T-helper 1 cell treated with Interleukin-12 subunit alpha and Interleukin-12 subunit beta and Interleukin-4 antibody, amounts not matched to agents 30 μg/mL and 1 μg/mL, for 36 hours (primary cell): ENCODE measurements around the gene PTTG2.
"Not testable (repeated sequence)": the region's sequence is repeated elsewhere in the genome, so short reads cannot be mapped to it uniquely, and the experiment has no call there.

Experiments used
- H3K27ac Mint-ChIP-seq: one replicate; pipeline ENCODE4 v1.8.0; 2021; ENCODE audit warnings: mild to moderate bottlenecking, mixed read lengths
- H3K27me3 Mint-ChIP-seq: one replicate; pipeline ENCODE4 v1.8.0; 2021; ENCODE audit warnings: low read depth, mixed read lengths
- H3K36me3 Mint-ChIP-seq: one replicate; pipeline ENCODE4 v1.8.0; 2021; ENCODE audit warnings: low read depth, mixed read lengths
- H3K4me1 Mint-ChIP-seq: one replicate; pipeline ENCODE4 v1.8.0; 2021; ENCODE audit warnings: low read depth, mixed read lengths
- H3K4me3 Mint-ChIP-seq: one replicate; pipeline ENCODE4 v1.8.0; 2021; ENCODE audit warnings: mild to moderate bottlenecking, moderate library complexity, mixed read lengths
- H3K9me3 Mint-ChIP-seq: one replicate; pipeline ENCODE4 v1.8.0; 2021; ENCODE audit warnings: mixed read lengths

PTTG2 gene

DNA sequence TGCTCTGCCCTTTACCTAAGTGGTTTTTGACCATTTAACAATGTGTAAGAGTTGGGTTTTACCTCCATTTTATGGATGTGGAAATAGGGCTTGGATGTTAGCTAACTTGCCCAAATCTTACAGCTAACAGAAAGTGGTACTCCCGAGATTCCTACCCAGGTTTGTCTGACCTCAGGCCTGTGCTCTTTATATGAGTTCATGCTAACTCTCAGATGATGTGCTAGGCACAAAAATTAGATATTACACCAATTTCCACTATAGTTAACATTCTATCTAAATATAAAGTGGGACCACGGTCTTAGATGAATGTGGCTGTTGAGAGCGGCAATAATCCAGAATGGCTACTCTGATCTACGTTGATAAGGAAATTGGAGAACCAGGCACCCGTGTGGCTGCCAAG lies at the start of gene PTTG2:
PTTG2 (plus strand) TSS at position 301 of the 400 bp plus-strand sequence; CDS start at position 338, 37 bp downstream.
- Mint-ChIP-seq H3K4me3 (no peak within 1 kb of the TSS), H3K27ac (no peak within 1 kb of the TSS)

DNA sequence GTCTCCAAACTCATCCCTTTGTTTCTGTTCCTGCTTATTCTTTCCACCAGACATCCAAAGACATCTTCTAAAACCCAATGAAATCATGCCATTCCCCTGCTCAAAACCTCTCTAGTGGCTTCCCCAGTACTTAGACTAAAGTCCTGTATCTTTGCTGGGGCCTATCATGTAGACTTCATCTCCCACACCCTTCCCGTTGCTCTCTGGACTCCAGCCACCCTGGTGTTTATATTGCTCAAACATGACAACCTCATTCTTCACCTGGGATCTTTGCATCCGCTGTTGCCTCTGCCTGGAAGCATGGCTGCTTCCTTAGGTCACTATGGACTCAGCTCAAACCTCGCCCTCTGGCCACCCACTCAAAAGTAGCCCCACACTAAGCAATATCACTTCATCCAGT lies 45.7 kb upstream of the PTTG2 start:
- Mint-ChIP-seq H3K9me3 (no peaks in the 10 kb centered on the region), H3K4me1 (peaks cover 3% of the 10 kb centered on the region), H3K36me3 (peaks cover 6% of the 10 kb centered on the region), H3K27ac (no peak overlapping the region), H3K4me3 (no peak overlapping the region), H3K27me3 (no peaks in the 10 kb centered on the region)

More for the DNA sequence above, at the start of gene PTTG2:
- Mint-ChIP-seq H3K27me3 (no peaks in the 10 kb centered on the region), H3K9me3 (no peaks in the 10 kb centered on the region), H3K36me3 (no peaks in the 10 kb centered on the region), H3K4me1 (no peaks in the 10 kb centered on the region)

DNA sequence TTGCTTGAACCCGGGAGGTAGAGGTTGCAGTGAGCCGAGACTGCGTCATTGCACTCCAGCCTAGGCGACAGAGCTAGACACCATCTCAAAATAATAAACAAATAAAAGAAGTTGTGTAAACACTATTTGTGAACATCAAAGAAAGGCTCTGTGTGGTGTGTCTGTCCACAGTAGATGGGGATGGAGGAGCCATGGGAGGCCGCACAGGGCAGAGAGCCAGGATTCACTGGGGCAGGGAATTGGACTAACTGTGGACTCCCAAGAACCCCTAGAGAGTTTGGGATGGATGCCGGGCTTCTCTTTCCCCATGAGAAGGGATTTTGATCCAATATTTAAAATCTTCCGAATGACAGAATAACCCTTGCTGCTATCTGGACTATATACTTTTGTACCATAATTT lies 42.8 kb upstream of the PTTG2 start:
- H3K9me3 Mint-ChIP-seq: no peaks in the 10 kb centered on the region
- H3K27me3 Mint-ChIP-seq: no peaks in the 10 kb centered on the region
- H3K4me1 Mint-ChIP-seq: peaks cover 3% of the 10 kb centered on the region

DNA sequence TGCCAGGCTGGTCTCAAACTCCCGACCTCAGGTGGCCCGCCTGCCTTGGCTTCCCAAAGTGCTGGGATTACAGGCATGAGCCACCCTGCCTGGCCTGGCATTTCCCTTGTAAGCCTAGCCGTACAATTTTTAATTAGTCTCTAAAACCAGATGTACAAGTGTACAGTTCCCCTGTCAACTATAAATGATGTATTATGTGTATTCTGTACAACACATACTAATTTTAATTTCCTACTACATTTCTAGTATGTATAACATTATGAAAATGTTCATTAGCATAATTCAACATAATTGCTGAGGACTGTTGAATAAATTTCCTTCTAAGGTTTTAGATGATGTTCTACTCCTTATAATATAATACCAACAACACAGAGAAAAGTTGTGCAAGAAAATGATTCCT lies 41.5 kb upstream of the PTTG2 start:
- Mint-ChIP-seq H3K36me3 (peaks cover 9% of the 10 kb centered on the region), H3K4me1 (peaks cover 3% of the 10 kb centered on the region), H3K27me3 (no peaks in the 10 kb centered on the region), H3K4me3 (no peak overlapping the region), H3K9me3 (peaks cover 3% of the 10 kb centered on the region), H3K27ac (no peak overlapping the region)

More for the DNA sequence above, 42.8 kb upstream of the PTTG2 start:
- Mint-ChIP-seq H3K27ac (no peak overlapping the region), H3K4me3 (no peak overlapping the region), H3K36me3 (peaks cover 5% of the 10 kb centered on the region)

DNA sequence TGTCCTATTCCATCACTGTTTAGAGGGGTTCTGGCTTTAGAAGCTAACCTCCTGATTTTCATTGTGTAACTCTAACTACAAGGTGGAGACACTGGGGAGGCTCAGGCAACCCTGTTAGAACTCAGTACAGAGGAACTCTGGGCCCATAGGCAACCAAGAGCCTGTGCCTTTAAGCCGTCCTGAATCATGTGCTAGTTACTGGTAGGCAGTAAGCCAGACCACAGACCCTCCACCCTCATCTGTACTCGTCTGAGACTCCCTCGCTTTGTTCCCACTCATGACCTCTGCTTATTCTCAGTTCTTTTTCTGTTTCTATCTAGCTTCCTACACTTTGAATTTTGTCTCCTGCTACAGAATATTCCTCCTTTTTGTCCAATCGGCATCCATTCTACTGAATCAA lies 37.9 kb upstream of the PTTG2 start:
- Mint-ChIP-seq H3K4me1 (peaks cover 3% of the 10 kb centered on the region), H3K36me3 (peaks cover 8% of the 10 kb centered on the region), H3K4me3 (no peak overlapping the region), H3K9me3 (peaks cover 3% of the 10 kb centered on the region), H3K27ac (no peak overlapping the region), H3K27me3 (no peaks in the 10 kb centered on the region)

DNA sequence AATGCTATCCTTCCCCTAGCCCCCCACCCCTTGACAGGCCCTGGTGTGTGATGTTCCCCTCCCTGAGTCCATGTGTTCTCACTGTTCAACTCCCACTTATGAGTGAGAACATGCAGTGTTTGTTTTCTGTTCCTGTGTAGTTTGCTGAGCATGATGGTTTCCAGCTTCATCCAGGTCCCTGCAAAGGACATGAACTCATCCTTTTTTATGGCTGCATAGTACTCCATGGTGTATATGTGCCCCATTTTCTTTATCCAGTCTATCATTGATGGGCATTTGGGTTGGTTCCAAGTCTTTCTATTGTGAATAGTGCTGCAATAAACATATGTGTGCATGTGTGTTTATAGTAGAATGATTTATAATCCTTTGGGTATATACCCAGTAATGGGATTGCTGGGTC lies 37.1 kb upstream of the PTTG2 start:
- H3K27me3 Mint-ChIP-seq, H3K27ac Mint-ChIP-seq, H3K36me3 Mint-ChIP-seq, H3K9me3 Mint-ChIP-seq, H3K4me3 Mint-ChIP-seq, H3K4me1 Mint-ChIP-seq: not testable (repeated sequence)

DNA sequence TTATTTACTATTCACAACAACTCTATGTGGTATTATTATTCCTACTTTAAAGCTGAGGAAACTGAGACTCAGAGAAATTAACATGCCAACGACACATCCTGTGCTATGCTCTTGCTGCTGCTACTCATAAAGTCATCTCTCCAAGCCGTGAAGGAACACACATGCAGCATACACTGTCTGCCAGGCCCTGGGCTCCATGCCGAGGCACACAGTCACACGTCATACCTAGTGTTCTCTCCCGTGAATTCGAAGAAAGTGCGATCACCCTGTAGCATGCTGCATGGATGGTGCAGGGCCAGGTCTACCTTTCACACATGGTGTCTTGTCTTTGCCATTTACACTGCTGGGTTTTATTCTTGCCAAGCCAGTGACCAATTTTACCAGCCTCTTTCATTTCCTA lies 35.3 kb upstream of the PTTG2 start:
- no peaks in the 10 kb centered on the region for H3K27me3 Mint-ChIP-seq
- H3K9me3 Mint-ChIP-seq: peaks cover 3% of the 10 kb centered on the region
- no peak overlapping the region for H3K27ac Mint-ChIP-seq
- no peak overlapping the region for H3K4me3 Mint-ChIP-seq
- peaks cover 14% of the 10 kb centered on the region for H3K4me1 Mint-ChIP-seq
- H3K36me3 Mint-ChIP-seq: peaks cover 10% of the 10 kb centered on the region

DNA sequence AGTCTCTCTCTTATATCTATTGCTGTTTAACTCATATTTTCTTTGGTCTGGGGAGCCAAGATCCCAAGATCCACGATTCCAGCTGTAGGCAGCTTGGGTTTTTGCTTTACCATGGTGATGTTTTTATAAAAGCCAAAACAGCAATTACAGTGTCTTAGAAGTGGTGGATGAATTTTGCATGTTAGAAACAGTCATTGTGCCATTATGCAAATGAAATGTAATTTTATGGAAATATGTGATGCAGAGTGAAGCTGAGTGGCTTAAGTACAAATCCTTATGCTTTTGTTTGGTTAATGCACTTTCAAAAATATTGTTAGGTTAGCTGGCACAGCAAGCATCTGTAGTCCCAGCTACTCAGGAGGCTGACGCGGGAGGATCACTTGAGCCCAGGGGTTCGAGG lies 32.8 kb upstream of the PTTG2 start:
- Mint-ChIP-seq H3K27me3 (no peaks in the 10 kb centered on the region), H3K4me3 (no peak overlapping the region), H3K36me3 (peaks cover 9% of the 10 kb centered on the region), H3K27ac (no peak overlapping the region), H3K4me1 (peaks cover 11% of the 10 kb centered on the region), H3K9me3 (peaks cover 3% of the 10 kb centered on the region)

DNA sequence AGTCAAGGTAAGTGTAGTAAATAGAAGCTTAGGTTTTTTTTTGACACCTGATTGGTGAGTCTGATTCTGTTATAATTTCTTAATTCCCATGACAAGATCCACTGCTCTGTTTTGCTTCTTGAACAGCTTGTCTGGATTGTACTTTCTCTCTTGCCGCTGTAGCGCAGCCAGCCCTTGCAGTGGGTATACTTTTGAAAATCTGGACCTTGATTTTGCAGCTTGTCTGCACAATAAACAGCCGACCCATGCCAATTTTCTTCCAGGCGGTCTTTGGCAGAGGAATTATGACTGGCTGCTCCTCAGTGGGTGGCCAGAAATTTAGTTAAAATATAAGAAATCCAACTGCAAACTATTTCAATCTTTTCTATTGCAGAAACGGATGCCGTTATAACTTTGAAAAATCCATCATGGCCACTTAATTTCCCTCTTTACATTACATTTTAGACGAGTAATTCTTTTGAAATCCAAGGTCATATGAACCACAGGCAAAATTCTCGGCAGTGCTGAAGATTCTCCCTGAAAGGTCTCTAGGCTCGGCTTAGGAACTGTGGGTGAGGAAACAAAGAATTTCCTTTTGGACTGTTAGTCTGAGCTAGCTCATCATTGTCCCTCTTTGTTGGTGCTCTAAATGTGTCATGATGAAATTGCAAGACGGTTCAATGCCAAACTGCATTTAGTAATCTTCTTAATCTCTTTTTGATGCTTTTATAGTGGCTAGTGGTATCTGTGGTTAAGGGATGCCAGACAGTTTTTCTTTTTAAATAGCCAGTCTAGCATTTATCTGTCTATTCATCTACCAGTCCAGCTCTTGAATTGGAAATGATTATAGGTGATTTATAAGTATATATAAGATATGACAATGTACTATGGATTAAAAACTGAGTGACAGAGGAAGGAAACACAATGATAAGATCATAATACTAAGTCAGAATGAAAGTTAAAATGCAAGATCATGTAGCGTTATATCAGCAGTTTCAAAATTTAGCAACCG lies 31.5 kb upstream of the PTTG2 start:
- no peaks in the 10 kb centered on the region for H3K27me3 Mint-ChIP-seq

DNA sequence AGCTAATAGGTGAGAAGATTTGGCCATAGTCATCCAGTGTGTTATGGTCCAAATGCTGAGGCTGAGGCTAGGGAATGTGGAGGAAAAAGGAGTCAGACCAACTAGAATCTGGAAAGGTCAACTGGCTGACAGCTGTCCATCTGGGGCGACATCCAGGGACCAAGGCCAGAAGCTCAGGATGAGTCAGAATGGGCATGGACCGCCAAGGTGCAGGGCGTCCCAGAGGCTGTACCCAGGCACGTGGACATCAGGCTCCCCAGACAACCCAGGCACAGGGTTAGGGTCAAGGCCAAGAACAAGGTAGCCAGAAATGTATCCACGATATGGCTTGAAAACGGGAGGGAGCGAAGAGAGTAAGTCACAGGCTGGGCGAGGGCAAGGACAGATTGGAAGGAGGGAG lies 26.1 kb upstream of the PTTG2 start:
- Mint-ChIP-seq H3K9me3 (no peaks in the 10 kb centered on the region), H3K36me3 (peaks cover 13% of the 10 kb centered on the region)

More for the DNA sequence above, 31.5 kb upstream of the PTTG2 start:
- Mint-ChIP-seq H3K9me3 (no peaks in the 10 kb centered on the region), H3K27ac (no peak overlapping the region), H3K4me1 (peaks cover 11% of the 10 kb centered on the region), H3K4me3 (no peak overlapping the region), H3K36me3 (peaks cover 8% of the 10 kb centered on the region)

DNA sequence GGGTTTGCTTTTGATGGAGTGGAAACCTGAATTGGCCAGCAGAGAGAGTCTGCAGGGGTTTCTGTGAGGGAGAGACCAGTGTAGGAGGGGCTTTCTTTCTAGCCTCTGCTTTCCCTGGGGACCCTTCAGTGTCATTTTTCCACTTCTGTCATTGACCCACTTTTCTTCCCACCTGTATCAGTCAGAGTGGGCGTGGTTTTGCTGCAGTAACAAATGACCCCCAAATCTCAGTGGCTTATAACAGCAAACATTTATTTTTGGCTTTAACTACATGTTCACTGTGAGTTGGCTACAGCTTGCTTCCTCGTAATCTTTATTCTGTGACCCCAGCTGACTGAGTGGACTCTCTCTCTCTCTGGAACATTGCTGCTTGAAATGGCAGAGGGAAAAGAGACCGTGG lies 25.6 kb upstream of the PTTG2 start:
- no peak overlapping the region for H3K27ac Mint-ChIP-seq
- H3K36me3 Mint-ChIP-seq: peaks cover 11% of the 10 kb centered on the region
- no peak overlapping the region for H3K4me3 Mint-ChIP-seq
- no peaks in the 10 kb centered on the region for H3K27me3 Mint-ChIP-seq
- H3K4me1 Mint-ChIP-seq: peaks cover under 1% of the 10 kb centered on the region
- H3K9me3 Mint-ChIP-seq: no peaks in the 10 kb centered on the region

More for the DNA sequence above, 26.1 kb upstream of the PTTG2 start:
- H3K27ac Mint-ChIP-seq: no peak overlapping the region
- peaks cover 6% of the 10 kb centered on the region for H3K4me1 Mint-ChIP-seq
- H3K4me3 Mint-ChIP-seq: no peak overlapping the region
- H3K27me3 Mint-ChIP-seq: no peaks in the 10 kb centered on the region

DNA sequence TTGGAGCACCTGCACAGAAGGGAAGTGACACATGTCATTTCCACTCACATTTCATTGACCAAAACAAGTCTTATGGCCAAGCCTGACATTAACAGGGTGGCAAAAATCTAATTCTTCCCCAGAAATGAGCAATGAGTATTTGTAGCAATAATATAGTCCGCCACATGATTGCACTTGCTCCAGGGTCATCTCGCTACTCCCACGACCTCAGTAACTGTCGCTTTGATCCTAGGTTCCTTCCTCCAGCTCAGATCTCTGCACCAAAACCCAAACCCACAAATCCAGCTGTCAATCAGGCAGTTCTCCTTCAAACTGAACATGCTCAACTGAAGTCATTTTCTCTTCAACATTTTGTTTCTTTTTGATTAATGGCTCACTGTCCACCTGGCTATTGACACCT lies 25.2 kb upstream of the PTTG2 start:
- Mint-ChIP-seq H3K36me3 (peaks cover 9% of the 10 kb centered on the region), H3K27ac (no peak overlapping the region), H3K9me3 (no peaks in the 10 kb centered on the region), H3K4me1 (no peaks in the 10 kb centered on the region), H3K27me3 (no peaks in the 10 kb centered on the region), H3K4me3 (no peak overlapping the region)

DNA sequence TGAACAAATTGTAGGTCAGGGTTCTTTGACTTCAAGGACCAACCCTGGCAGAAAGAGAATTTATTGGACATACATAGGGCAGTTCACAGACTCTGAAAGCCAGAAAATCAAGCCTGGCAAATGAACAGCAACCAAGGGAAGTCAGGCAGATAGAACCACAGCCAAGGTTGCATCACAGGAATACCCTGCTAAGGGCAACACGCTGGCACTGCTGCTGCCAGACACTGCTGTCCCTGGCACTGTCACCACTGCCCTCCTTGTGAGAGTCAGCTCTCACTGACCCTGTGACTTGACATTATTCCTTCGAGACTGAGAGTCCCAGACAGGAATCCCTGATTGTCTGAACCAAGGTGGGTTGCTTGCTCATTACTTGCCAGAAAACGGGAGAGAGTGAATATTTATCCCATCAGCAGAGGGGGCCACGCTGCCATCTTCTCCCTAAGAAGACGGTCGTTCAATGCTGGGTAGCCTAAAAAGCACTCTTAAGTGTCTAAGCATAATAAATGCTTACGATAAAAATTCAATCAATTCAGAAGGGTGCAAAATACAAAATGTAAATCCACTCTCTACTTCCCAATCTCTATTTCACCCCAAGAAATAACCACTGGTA lies 23.2 kb upstream of the PTTG2 start:
- Mint-ChIP-seq H3K4me3 (no peak overlapping the region), H3K27ac (no peak overlapping the region), H3K27me3 (no peaks in the 10 kb centered on the region), H3K9me3 (peaks cover 4% of the 10 kb centered on the region), H3K36me3 (peaks cover 9% of the 10 kb centered on the region), H3K4me1 (no peaks in the 10 kb centered on the region)

DNA sequence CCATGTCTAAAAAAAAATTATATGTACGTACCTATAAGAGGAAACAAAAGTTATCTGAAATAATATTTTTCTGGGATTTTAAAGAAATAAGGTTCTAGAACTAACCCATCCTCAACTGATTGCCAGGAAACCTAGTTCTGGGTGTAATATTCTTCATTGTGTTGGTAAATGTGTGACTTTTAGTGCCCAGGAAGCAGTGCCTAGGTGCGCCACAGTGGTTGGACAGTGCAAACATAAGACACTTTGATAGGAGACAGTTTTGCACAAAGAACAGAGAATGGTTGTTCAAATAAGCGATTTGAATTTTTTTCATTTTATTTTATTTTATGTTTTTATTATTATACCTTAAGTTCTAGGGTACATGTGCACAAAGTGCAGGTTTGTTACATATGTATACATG lies 22.0 kb upstream of the PTTG2 start:
- no peak overlapping the region for H3K27ac Mint-ChIP-seq
- H3K4me1 Mint-ChIP-seq: no peaks in the 10 kb centered on the region
- H3K9me3 Mint-ChIP-seq: peaks cover 4% of the 10 kb centered on the region
- H3K36me3 Mint-ChIP-seq: peaks cover 9% of the 10 kb centered on the region
- H3K4me3 Mint-ChIP-seq: no peak overlapping the region
- no peaks in the 10 kb centered on the region for H3K27me3 Mint-ChIP-seq
